ENCODE measurements around the gene PROM2. TPM values are rescaled to one million over a fixed set of nuclear protein-coding genes. Genes with fewer than 3 reads are reported as not detected.

The PROM2 gene
- total RNA-seq, 1 donor from 2014 or later: 0.99 TPM

GRCh38 chr2:95306336-95306895, 32.2 kb downstream of the PROM2 start:
- DNase-seq (ENCODE audit: extremely low read depth, low read depth, low spot score): no peak

- no peak for DNase-seq (ENCODE audit: extremely low read depth, low read depth, low spot score)
Measured at GRCh38 chr2:95307036-95307435, 32.8 kb downstream of the PROM2 start.

- DNase-seq (ENCODE audit: extremely low read depth, low read depth, low spot score): no peak
Measured at GRCh38 chr2:95307878-95308277, 33.6 kb downstream of the PROM2 start.

GRCh38 chr2:95308426-95308990, 34.3 kb downstream of the PROM2 start:
- no peak for DNase-seq (ENCODE audit: extremely low read depth, low read depth, low spot score)

GRCh38 chr2:95309599-95309998, 35.4 kb downstream of the PROM2 start:
- DNase-seq (ENCODE audit: extremely low read depth, low read depth, low spot score): no peak

GRCh38 chr2:95310216-95310615, 36.0 kb downstream of the PROM2 start:
- no peak for DNase-seq (ENCODE audit: extremely low read depth, low read depth, low spot score)

- DNase-seq (ENCODE audit: extremely low read depth, low read depth, low spot score): no peak
Measured at GRCh38 chr2:95310651-95311050, 36.4 kb downstream of the PROM2 start.

- no peak for DNase-seq (ENCODE audit: extremely low read depth, low read depth, low spot score)
Measured at GRCh38 chr2:95311815-95312542, 37.7 kb downstream of the PROM2 start.

GRCh38 chr2:95312543-95313201, 38.4 kb downstream of the PROM2 start:
- DNase-seq (ENCODE audit: extremely low read depth, low read depth, low spot score): no peak

- DNase-seq (ENCODE audit: extremely low read depth, low read depth, low spot score): no peak
Measured at GRCh38 chr2:95313296-95314131, 39.3 kb downstream of the PROM2 start.

GRCh38 chr2:95314598-95314963, 40.3 kb downstream of the PROM2 start:
- no peak for DNase-seq (ENCODE audit: extremely low read depth, low read depth, low spot score)

- no peak for DNase-seq (ENCODE audit: extremely low read depth, low read depth, low spot score)
Measured at GRCh38 chr2:95314964-95315611, 40.8 kb downstream of the PROM2 start.

GRCh38 chr2:95315801-95316411, 41.7 kb downstream of the PROM2 start:
- no peak for DNase-seq (ENCODE audit: extremely low read depth, low read depth, low spot score)

GRCh38 chr2:95316466-95317122, 42.3 kb downstream of the PROM2 start:
- DNase-seq (ENCODE audit: extremely low read depth, low read depth, low spot score): no peak

- no peak for DNase-seq (ENCODE audit: extremely low read depth, low read depth, low spot score)
Measured at GRCh38 chr2:95317123-95317500, 42.9 kb downstream of the PROM2 start.

- DNase-seq (ENCODE audit: extremely low read depth, low read depth, low spot score): no peak
Measured at GRCh38 chr2:95317665-95318425, 43.6 kb downstream of the PROM2 start.

- no peak for DNase-seq (ENCODE audit: extremely low read depth, low read depth, low spot score)
Measured at GRCh38 chr2:95318431-95319220, 44.4 kb downstream of the PROM2 start.

Measured in glomerular endothelial cell (primary cell).